ENCODE results near the gene SLC10A3.

GRCh38 chrX:154465601-154466000 lies 24.8 kb downstream of the SLC10A3 start:
- TF ChIP-seq GATA3 (IDR thresholded peaks at IDR 0.05; ENCODE audit: low read depth, low read length) = no peak
- TF ChIP-seq GATA2 (IDR thresholded peaks at IDR 0.05; ENCODE audit: low read depth, low read length) = no peak

Data from SH-SY5Y (cell line).